ENCODE results near the gene CDCA5.

CDCA5 gene

DNA sequence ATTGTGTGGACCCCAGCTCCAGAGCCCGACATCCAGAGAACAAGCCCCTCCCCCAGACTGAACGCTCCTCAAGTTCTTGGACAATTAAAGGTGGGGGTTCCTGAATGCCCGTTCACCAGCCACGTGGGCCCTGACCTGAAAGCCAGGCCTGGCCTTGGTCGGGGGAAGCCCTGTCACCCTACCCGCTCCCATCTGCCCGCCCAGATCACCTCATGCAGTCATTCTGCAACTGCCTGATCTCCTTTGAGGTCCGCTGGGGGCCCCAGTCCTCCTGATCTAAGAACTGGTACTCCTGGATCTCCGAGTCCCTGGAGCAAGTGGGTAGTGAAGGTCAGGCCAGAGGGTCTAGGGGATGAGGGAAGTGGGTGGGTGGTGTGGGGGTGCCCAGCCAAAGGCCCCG, 16.4 kb downstream of the CDCA5 start:
- DNase-seq, result no peak

DNA sequence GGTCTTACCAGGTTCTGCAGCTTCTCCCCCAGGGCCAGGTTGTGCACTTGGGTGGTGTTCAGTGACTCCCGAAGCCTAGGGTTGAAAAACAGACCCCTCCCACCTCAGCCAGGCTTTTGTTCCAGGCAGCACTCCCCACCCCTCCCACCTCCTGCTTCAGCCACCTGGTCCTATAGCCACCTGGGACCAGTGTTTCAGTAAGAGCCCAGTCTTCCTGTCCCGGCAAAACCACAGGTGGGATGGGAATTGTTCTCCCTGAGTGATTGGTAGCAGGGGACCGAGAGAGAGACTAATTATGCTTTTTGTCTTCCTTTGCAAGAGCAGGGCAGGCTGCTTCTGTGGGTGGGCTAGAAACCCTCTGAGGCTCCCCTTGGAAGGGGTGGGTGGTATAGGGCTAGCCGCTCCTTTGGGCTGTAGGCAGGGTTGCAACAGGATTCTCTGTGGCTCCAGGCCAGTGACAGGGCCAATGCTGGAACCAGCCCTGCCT, 17.0 kb downstream of the CDCA5 start:
- peak; percentile 37 for DNase-seq

DNA sequence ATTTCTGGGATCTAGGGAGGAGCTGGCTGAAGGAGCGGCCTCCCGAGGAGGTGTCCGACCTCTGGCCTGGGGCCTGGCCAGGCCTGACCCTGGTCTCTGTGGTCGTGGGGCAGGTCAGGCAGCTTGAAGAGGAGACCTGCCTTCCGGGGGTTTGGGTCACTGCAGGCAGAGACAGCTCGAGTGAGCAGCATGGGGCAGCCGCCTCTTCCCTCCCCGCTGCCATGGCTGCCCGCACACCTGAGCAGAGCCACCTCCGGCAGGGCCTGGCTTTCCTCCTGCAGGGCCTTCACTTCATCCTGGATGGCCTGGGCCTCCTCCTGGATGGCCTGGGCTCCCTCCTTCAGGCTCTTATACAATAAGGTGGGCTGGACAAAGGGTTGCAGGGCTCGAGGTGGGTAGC, 17.5 kb downstream of the CDCA5 start:
- DNase-seq, result no peak

DNA sequence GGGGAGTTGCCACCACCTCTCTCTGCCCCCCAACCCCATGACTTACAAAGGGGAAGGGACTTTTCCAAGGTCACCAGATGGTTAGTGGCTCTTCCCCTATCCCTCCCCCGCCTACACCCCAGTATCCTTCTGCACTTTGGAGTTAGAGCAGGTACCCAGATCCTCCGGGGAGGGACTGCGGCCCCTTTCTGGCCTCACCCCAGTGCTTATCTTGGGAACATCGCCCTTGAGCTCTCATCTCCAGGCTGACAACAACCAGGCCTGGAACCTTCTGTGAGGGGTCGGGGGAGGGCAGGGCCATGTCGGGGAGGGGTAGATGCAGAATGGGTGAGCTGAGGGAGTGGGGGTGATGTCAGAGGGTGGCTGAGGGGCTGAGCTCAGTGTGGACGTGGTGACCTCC, 18.0 kb downstream of the CDCA5 start:
- DNase-seq, result no peak

DNA sequence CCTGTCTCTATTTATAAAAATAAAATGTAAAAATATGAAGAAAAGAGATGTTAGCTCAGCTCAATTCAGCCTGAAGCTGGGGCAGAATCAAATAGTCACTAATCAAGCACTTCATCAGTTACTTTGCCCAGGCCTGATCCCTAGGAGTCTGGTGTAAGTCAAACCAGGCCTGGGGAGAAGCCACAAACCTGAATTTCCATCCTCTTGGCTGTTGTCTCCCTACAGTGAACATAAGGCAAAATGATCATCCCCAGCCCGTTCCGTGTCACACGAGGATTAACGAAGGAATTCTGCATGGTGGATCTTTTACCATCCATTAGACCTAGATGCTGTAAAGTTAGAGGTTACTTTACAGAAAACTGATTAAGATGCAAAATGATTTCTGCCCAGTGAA, 19.0 kb downstream of the CDCA5 start:
- no peak for DNase-seq

DNA sequence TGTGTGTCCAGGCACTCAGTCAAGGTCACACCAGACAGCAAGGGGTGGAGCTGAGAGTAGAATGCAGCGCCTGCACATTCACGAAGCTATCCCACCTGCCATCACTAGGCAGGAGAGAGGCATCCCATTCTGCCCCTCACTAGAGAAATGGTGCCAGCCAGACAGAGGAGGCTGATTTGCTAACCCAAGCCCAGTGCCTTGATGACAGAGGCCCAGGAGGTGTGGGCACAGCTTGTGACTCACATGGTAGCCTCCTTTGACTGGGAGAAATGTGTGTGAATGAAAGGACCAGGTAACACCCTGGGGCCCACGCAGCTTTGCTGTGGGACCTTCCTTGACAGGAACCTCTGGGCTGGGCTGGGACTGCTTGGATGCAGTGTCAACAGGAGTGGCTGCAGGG, 20.3 kb downstream of the CDCA5 start:
- no peak for DNase-seq

DNA sequence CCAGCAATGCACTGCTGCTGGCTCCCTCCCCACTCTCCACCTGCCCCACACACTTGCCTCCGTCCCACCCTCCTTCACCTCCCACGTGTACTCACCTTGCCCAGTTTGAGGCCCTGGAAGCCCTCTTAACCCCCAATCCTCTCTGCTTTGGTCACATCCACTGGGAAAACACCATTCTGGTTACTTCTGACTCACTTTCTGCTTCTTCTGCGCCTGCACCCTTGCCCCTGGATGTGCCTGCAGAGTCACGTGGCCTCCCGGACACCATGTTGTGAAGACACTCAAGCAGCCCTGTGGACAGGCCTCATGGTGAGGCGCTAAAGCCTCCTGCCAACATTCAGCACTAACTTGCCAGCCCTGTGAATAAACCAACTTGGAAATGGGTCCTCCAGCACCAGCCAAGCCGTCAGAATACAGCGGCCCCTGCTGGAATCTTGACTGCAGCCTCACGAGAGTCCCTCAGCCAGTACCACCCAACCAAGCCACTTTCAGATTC, 22.9 kb downstream of the CDCA5 start:
- no peak for DNase-seq

DNA sequence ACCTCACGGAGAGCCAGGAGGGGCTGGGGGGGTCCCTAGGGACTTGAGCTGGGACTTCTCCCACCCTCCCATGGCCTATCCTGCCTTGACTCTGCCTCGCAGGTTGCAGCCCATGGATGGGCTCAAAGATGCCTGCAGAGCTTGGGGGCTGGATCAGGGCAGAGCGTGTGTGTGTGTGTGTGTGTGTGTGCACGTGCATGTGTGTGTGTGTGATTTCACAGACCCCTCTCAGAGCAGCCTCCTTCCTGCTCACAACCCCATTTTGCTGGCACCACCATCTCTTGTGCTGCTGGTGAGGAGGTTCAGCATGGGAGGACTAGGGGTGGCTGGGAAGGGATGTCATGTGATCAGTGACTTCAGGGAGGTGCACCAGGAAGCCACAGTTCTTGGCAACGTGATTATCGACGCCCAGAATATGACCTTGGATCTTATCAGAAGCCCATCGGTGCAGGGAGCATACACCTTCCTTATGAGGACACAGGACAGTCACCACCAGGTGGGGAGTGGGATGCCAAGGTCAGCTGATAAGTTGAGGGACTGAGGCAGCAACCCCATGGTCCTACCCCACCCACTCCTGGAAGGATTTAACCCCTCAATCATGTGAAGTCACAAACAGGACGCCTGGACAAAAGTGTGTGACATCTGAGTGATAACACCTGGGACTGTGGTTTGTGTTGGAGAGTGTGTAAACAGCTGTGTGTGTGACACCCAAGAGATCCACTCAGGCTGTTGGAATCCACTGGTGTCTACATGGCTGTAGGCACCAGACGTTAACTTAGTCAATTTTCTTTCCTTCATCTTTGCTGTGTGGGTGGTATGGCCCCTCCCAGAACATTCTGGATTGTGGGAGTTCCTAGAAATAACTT, 23.6 kb downstream of the CDCA5 start:
- no peak for DNase-seq

DNA sequence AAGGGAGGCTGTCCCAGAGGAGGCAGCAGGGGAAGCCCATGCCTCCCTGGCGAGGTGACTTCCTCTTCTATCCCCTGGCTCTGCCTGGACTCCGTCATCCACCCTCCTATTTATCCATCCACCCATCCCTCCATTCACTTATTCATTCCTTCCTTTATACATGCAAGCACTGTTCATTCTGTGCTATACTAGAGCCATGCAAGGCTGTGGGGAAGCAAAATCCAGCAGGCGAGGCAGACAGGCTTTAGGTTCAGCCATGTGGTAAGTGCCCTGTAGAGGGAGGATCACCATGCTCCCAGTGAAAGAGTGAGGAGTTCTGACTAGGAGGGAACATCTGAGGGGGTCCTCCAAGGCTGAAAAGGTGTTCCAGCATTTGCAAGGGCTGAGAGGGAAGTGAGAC, 24.3 kb downstream of the CDCA5 start:
- DNase-seq, result no peak

DNA sequence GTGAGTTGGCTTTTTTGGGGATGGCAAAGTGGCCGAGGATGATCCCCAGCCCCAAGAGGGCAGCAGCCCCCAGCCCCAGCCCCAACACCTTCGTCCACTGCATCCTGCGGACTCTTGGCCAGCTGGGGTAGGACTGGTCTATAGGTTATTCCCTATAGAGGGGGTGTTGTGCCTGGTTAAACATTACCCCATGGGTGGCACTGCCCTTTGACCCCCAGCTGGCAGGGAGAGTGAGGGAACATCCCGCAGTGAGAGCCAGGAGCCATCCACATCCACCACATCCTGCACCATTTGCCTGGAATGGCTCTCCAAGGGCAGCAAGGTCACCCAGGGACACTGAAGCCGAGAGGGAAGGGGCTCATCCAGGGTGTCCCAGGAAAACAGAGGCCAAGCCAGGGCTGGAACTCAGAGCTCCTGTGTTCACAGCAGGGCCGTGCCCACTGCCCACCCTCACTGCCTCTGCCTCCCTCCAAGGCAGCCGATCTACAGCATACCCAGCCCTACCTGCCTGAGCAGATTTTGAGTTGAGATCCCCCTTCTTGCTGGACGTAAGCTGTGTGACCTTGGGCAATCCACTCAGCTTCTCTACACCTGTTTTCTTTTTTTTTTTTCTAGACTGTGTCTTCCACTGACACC, 25.3 kb downstream of the CDCA5 start, which contains the start of gene NAALADL1:
Gene NAALADL1 (minus strand): TSS at position 135 of the 636 bp plus-strand sequence. CDS start 32 bp downstream, at position 103.
- DNase-seq, result no peak

DNA sequence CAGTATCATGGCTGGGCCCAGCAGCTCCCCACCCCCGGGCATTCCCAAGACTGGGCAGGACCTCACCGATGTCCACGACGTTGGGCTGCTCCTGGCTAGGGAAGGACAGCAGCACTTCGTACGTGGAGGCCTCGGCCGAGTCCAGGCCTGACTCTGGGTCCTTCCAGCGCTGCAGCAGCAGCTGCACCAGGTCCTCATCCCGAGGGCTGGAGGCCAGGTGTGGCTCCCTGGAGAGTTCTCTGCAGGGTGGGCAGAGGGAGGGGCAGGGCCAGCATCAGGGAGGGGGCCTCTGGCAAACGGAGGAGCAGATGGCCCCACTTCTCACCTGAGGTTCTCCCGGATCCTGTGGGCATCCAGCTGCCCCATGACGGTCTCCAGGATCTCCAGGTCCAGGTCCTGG, 25.8 kb downstream of the CDCA5 start:
- DNase-seq, result no peak

DNA sequence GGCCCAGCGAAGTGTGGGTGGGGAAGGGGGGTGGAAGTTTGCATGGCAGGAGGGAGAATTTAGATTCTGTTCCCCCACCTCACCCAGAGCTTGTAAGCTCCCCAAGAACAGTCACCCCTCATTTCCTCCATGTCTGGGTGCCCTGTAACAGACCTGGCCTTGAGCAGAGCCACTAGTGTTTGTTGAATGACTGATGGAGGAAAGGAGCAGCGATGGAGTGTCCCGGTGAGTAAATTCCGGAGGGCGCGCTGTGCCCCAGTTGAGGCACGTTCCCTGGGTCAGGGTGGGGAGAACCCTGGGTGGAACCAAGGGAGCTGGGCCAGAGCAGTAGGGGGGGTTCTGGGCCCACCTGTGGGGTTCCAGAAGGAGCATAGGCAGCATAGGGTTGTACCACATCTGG, 26.3 kb downstream of the CDCA5 start:
- no peak for DNase-seq

DNA sequence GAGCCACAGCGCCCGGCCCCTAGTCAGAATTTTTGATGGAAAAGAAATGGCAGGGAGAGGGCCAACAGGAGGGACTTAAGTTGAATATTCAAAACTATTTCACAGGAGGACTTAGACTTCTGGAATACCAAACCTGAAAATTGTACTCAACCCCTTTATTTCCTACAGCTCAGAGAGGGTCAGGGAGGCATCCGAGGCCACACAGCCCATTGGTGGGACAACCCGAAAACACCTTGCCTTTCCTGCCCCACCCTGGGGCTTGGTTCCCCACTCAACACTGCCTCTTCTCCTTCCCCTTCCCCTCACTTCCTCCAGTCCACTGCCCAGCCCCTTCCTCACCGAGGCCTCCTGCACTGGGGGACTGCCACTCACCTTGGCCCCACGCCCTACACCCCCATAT, 26.8 kb downstream of the CDCA5 start:
- DNase-seq, result no peak

DNA sequence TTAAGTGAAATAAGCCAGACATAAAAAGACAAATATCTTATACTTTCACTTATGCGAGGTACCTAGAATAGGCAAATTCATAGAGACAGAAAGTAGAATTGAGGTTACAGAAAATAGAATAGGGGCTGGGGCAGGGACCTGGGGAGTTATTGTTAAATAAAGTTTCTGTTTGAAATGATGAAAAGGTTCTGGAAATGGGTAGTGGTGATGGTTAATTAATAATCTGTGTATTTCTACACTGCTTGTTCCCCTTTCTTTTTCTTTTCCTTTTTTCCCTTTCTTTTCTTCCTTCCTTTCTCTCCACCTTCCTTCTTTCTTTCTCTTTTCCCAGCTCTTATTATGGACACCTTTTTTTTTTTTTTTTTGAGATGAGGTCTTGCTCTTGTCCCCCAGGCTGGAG, 28.3 kb downstream of the CDCA5 start:
- no peak for DNase-seq

DNA sequence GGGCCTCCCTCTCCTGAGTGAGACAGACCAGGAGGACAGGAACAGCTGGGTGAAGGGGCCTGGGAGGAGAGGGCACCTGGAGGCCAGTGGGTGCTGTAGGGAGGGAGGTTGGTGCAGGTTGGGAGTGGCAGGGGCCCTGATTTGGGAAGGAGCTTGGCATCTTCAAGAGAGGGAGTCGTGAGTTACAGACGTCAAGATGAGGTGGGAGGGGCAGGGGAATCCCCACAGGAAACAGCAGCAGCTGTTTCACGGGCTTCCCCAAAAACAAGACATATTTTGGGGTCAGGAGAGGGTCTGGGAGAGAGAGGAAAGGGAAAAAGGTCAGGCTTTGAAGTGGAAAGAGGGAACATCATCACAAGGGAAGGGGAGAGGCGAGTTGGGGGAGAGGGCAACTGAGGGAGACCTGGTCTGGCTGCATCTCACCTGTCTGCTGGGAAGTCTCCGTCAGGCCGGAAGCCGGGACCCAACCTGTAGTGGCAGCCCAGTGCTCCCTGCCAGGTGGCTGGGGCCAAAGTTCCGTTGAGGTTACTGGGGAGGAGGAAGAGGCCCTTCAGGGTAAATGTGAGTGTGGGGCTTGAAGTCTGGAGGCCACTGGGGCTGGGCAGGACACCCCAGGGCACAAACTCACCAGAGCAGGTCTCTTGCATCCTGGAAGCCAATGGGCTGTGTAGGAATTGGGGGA, 29.9 kb downstream of the CDCA5 start:
- no peak for DNase-seq

DNA sequence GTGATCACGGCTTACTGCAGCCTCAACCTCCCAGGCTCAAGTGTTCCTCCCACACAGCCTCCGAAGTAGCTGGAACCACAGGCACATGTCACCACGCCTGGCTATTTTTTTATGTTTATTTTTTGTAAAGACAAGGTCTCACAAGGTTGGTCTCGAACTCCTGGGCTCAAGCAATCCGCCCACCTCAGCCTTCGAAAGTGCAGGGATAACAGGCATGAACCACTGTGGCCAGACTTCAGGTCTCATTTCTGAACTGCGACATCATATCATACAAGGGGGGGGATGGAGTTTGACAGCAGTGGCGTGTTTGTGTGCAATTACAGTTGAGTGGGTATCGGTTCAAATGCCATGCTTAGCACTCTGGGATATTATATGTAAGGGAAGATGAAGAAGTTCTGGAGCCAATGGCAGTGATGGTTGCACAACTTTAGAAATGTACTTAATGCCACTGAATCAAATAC, 32.4 kb downstream of the CDCA5 start:
- DNase-seq, result no peak

DNA sequence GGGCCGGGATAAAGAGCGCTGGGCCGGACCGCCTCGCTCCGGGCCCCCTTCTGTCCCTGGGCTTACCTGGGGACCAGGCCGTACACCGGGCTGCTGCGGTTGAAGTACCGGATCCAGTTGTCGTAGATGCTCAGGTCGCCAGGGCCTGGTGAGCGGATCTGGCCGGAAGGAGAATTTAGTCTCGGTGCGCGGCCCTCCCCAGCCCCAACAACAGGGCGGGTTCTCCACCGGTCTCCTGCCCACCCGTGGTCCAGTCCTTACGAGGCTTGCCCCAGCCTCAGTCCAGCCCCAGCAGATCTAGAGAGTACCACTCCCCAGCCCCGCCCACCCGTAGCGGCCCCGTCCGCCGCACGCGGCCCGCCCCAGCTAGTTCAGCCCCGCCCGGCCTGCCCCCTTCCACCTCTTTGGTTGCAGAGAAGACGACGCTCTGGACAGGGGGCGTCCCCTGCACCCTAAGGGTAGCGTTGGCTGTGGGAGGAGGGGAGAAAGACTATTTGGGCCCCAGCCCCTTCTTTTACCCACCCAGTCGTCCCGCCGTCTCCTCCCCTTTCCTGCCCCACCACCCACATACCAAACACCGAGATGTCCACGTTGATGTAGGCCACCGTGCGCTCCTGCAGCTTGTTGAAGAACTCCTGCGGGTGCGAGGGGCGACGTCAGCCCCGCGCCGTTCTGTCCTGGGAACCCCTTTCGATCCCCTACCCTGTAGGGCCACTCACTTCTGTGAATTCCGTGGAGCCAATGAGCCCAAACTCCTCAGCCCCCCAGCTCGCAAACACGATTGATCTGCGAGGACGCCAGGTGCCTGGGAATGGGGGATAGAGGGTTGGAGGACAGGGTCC, 36.0 kb downstream of the CDCA5 start:
- DNase-seq, result no peak

DNA sequence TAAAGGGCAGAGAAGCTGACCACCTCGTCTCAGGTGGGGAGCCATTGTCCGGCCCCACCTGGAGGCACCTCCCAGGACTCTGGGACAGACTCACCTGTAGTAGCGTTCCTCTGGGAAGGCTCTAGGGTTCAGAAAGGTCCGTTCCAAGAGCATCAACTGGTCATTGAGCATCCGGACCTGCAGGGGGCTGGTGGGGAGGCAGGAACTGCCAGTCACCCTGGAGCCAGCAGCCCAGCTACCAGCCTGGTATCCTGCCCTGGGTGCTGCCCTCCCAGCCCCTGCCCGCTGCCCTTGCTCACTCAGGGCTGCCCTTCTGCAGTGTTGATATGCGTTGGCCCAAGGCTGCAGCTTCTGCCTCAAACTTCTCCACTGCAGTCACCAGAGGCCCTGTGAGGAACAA, 38.1 kb downstream of the CDCA5 start:
- DNase-seq, result no peak

DNA sequence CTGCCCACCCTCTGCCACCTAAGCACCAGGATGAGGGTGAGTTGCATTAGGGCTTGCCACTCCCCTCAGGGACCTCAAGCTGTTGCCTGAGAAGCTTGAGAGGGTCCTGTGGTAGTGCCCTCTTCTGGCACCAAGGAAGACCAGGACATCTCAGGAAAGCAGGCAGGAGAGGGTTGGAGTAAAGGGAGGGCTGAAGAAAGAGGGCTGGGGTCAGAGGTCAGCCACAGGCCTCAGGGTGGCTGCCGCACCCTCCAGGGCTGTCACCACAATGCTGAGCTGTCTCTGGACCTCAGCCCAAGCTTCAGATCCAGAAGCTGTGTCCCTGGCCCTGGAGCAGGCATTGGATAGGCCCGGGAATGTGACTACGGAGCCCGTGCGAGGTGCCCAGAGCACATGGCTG, 38.8 kb downstream of the CDCA5 start:
- no peak for DNase-seq

DNA sequence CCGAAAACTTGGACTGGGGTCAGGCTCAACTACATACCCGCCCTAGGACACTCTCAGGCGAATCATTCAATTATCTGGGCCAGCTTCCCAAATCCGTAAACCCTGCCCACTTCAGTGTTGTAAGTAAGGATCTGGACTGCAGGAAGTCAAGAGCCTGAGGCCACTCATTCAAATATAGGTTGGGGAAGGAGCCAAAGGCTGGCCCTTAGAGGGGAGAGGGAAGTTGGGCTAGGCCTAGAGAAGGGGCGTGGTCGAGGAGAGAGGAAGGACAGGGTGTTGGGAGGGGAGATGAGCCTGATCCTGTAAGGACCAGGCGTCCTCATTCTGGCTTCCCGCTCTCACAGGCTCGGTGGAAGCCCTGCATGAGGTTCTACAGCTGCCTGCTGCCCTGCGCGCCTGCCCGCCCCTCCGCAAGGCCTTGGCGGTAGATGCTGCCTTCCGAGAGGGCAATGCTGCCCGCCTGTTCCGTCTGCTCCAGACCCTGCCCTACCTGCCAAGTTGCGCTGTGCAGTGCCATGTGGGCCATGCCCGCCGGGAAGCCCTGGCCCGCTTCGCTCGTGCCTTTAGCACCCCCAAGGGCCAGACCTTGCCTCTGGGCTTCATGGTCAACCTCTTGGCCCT, 39.8 kb downstream of the CDCA5 start:
- no peak for DNase-seq

DNA sequence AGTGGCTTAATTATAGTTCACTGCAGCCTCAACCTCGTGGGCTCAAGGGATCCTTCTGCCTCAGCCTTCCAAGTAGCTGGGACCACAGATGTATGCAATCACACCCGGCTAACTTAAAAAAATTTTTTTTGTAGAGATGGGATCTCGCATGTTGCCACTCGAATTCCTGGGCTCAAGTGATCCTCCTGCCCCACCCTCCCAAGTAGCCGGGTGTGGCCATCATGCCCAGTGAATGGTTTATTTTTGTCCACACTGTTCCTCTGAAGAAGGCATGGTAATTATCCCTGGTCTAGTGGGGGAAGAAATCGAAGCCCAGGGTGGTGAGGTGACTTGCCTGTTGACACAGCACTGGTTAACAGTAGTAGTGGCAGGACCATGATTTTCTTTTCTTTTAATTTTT, 40.9 kb downstream of the CDCA5 start:
- DNase-seq, result no peak
